ENCODE results near the gene EVA1A.

The EVA1A gene

GRCh38 chr2:75563591-75563990 is 2.9 kb upstream of the EVA1A start:
- DNase-seq (ENCODE audit: low read depth, low spot score): no peak

- no peak for DNase-seq (ENCODE audit: low read depth, low spot score)
Observed at GRCh38 chr2:75562513-75562864, 1.8 kb upstream of the EVA1A start.

GRCh38 chr2:75561566-75562512 is 1.1 kb upstream of the EVA1A start:
- no peak for DNase-seq (ENCODE audit: low read depth, low spot score)

GRCh38 chr2:75560022-75560767 is 544 bp downstream of the EVA1A start:
- DNase-seq (ENCODE audit: low read depth, low spot score): no peak

- no peak for DNase-seq (ENCODE audit: low read depth, low spot score)
Observed at GRCh38 chr2:75559680-75560021, 1.1 kb downstream of the EVA1A start.

GRCh38 chr2:75558786-75559679 is 1.7 kb downstream of the EVA1A start:
- DNase-seq (ENCODE audit: low read depth, low spot score): no peak

GRCh38 chr2:75558136-75558535 is 2.6 kb downstream of the EVA1A start:
- DNase-seq (ENCODE audit: low read depth, low spot score): no peak

- DNase-seq (ENCODE audit: low read depth, low spot score): no peak
Observed at GRCh38 chr2:75557474-75558133, 3.1 kb downstream of the EVA1A start.

- no peak for DNase-seq (ENCODE audit: low read depth, low spot score)
Observed at GRCh38 chr2:75556679-75557366, 3.9 kb downstream of the EVA1A start.

- no peak for DNase-seq (ENCODE audit: low read depth, low spot score)
Observed at GRCh38 chr2:75555701-75556100, 5.0 kb downstream of the EVA1A start.

- no peak for DNase-seq (ENCODE audit: low read depth, low spot score)
Observed at GRCh38 chr2:75553935-75554531, 6.7 kb downstream of the EVA1A start.

GRCh38 chr2:75552222-75552621 is 8.5 kb downstream of the EVA1A start:
- DNase-seq (ENCODE audit: low read depth, low spot score): no peak

- DNase-seq (ENCODE audit: low read depth, low spot score): no peak
Observed at GRCh38 chr2:75551434-75551833, 9.3 kb downstream of the EVA1A start.

- no peak for DNase-seq (ENCODE audit: low read depth, low spot score)
Observed at GRCh38 chr2:75549401-75550253, 11.1 kb downstream of the EVA1A start.

GRCh38 chr2:75548036-75548573 is 12.6 kb downstream of the EVA1A start:
- no peak for DNase-seq (ENCODE audit: low read depth, low spot score)

- DNase-seq (ENCODE audit: low read depth, low spot score): no peak
Observed at GRCh38 chr2:75547345-75548035, 13.2 kb downstream of the EVA1A start.

- no peak for DNase-seq (ENCODE audit: low read depth, low spot score)
Observed at GRCh38 chr2:75545922-75546321, 14.8 kb downstream of the EVA1A start.

- DNase-seq (ENCODE audit: low read depth, low spot score): no peak
Observed at GRCh38 chr2:75545387-75545786, 15.4 kb downstream of the EVA1A start.

- no peak for DNase-seq (ENCODE audit: low read depth, low spot score)
Observed at GRCh38 chr2:75543446-75543845, 17.3 kb downstream of the EVA1A start.
